HG03064 (cell line): ENCODE data around the gene RNH1.

ENCODE experiments used
- ATAC-seq: cut with Tn5 transposase; IDR thresholded peaks from one replicate; pipeline ENCODE4 v1.9.1; 2021; ENCODE audit warnings: low read depth; ENCODE audit not compliant: unreplicated experiment

RNH1 gene

GRCh38 chr11:501001-501682 lies 5.9 kb downstream of the RNH1 start:
- no peak for ATAC-seq

GRCh38 chr11:499201-500076 lies 7.6 kb downstream of the RNH1 start:
- ATAC-seq, result no peak

- no peak for ATAC-seq
Observed at GRCh38 chr11:498297-499181, 8.5 kb downstream of the RNH1 start.

- ATAC-seq, result no peak
Observed at GRCh38 chr11:497565-498296, 9.3 kb downstream of the RNH1 start.

- ATAC-seq, result no peak
Observed at GRCh38 chr11:496834-497564, 10.0 kb downstream of the RNH1 start.

- ATAC-seq, result no peak
Observed at GRCh38 chr11:495537-495931, 11.5 kb downstream of the RNH1 start.

- ATAC-seq, result no peak
Observed at GRCh38 chr11:494761-495536, 12.1 kb downstream of the RNH1 start.

GRCh38 chr11:492427-493226 lies 14.4 kb downstream of the RNH1 start:
- no peak for ATAC-seq

GRCh38 chr11:491358-491757 lies 15.7 kb downstream of the RNH1 start:
- no peak for ATAC-seq

- ATAC-seq, result no peak
Observed at GRCh38 chr11:490930-491260, 16.1 kb downstream of the RNH1 start.

GRCh38 chr11:490186-490929 lies 16.7 kb downstream of the RNH1 start:
- ATAC-seq, result no peak

- ATAC-seq, result no peak
Observed at GRCh38 chr11:489610-490185, 17.3 kb downstream of the RNH1 start.

- no peak for ATAC-seq
Observed at GRCh38 chr11:488992-489391, 18.1 kb downstream of the RNH1 start.

- ATAC-seq, result no peak
Observed at GRCh38 chr11:488579-488978, 18.5 kb downstream of the RNH1 start.

- no peak for ATAC-seq
Observed at GRCh38 chr11:488062-488461, 19.0 kb downstream of the RNH1 start.

GRCh38 chr11:487571-488021 lies 19.4 kb downstream of the RNH1 start:
- ATAC-seq, result no peak

- no peak for ATAC-seq
Observed at GRCh38 chr11:486189-486588, 20.9 kb downstream of the RNH1 start.
